Nucleus accumbens (tissue), 56 donors: ENCODE measurements around the gene CNTN1.

Experiments used
- DNase-seq, 56 donors: peaks; one replicate each; lab custom pipeline; 2025; lab: John Stamatoyannopoulos, UW

The CNTN1 gene

GRCh38 chr12:41013881-41014642, 321.8 kb downstream of the CNTN1 start:
- no peak for DNase-seq

GRCh38 chr12:41014643-41015020, 322.4 kb downstream of the CNTN1 start:
- no peak for DNase-seq

- DNase-seq, result no peak
These were observed 325.8 kb downstream of the CNTN1 start for GRCh38 chr12:41018010-41018409.

- DNase-seq, result no peak
These were observed 327.2 kb downstream of the CNTN1 start for GRCh38 chr12:41019461-41019860.

- DNase-seq, result no peak
These were observed 331.6 kb downstream of the CNTN1 start for GRCh38 chr12:41023836-41024235.

- DNase-seq, result no peak
These were observed 333.9 kb downstream of the CNTN1 start for GRCh38 chr12:41026151-41026550.

- no peak for DNase-seq
These were observed 340.1 kb downstream of the CNTN1 start for GRCh38 chr12:41032386-41032785.

- no peak for DNase-seq
These were observed 342.4 kb downstream of the CNTN1 start for GRCh38 chr12:41034686-41035085.

- DNase-seq, result no peak
These were observed 347.2 kb downstream of the CNTN1 start for GRCh38 chr12:41039461-41039860.

- no peak for DNase-seq
These were observed 353.3 kb downstream of the CNTN1 start for GRCh38 chr12:41045509-41045908.

GRCh38 chr12:41049033-41049432, 356.8 kb downstream of the CNTN1 start:
- DNase-seq, result no peak

- DNase-seq, result no peak
These were observed 359.7 kb downstream of the CNTN1 start for GRCh38 chr12:41051954-41052353.

- no peak for DNase-seq
These were observed 360.2 kb downstream of the CNTN1 start for GRCh38 chr12:41052441-41052840.

- DNase-seq, result no peak
These were observed 360.8 kb downstream of the CNTN1 start for GRCh38 chr12:41053046-41053445.

- DNase-seq, result no peak
These were observed 363.8 kb downstream of the CNTN1 start for GRCh38 chr12:41055875-41056577.

- no peak for DNase-seq
These were observed 366.0 kb downstream of the CNTN1 start for GRCh38 chr12:41058266-41058665.

GRCh38 chr12:41061192-41061591, 369.0 kb downstream of the CNTN1 start:
- no peak for DNase-seq

- no peak for DNase-seq
These were observed 372.2 kb downstream of the CNTN1 start for GRCh38 chr12:41064411-41064810.

- DNase-seq, result no peak
These were observed 375.9 kb downstream of the CNTN1 start for GRCh38 chr12:41067941-41068645.

GRCh38 chr12:41073633-41074472, 381.6 kb downstream of the CNTN1 start:
- DNase-seq, result no peak

- DNase-seq, result no peak
These were observed 382.2 kb downstream of the CNTN1 start for GRCh38 chr12:41074473-41074769.
